Adrenal gland (tissue), 12 donors: ENCODE results near the gene ZFAND4. TPM values are rescaled to one million over a fixed set of nuclear protein-coding genes. Genes with fewer than 3 reads are reported as not detected.

Experiments
- DNase-seq, 7 donors: peaks; one replicate each; pipeline ENCODE4 v3.0.0-alpha.2; 2019 to 2020
- H3K27ac ChIP-seq, 5 donors: fragments of 200-600 bp; sonication (generic) in 4 of 5; 1 replicate in 3 of 5; 2 replicates in 2 of 5; pipeline versions ENCODE4 v1.5.1 to v1.8.0; 2016 to 2020; ENCODE audit warnings: mild to moderate bottlenecking in 1 of 5
- H3K27me3 ChIP-seq: fragments of 200-600 bp; 2 replicates; pipeline ENCODE4 v1.8.0; 2021
- H3K36me3 ChIP-seq, 2 donors: fragments of 200-600 bp; replicated peaks in 1 of 2; 1 replicate in 1 of 2; 2 replicates in 1 of 2; pipeline versions ENCODE4 v1.5.1 to v1.8.0; 2018 to 2022
- H3K4me1 ChIP-seq, 2 donors: fragments of 200-600 bp; replicated peaks in 1 of 2; 1 replicate in 1 of 2; 2 replicates in 1 of 2; pipeline versions ENCODE4 v1.5.1 to v1.8.0; 2018 to 2021
- H3K4me3 ChIP-seq, 4 donors: fragments of 200-600 bp; sonication (generic) in 3 of 4; one replicate each; pipeline ENCODE4 v1.5.1; 2016 to 2018
- H3K9me3 ChIP-seq, 3 donors: fragments of 200-600 bp; sonication (generic) in 1 of 3; replicated peaks in 1 of 3; 1 replicate in 2 of 3; 2 replicates in 1 of 3; pipeline versions ENCODE4 v1.5.1 to v1.8.0; 2016 to 2021
- CTCF ChIP-seq, 6 experiments: fragments of 450-650 bp in 4 of 6; fragments of 200-600 bp in 2 of 6; sonication (generic) in 1 of 6; IDR thresholded peaks; 1 replicate in 5 of 6; 2 replicates in 1 of 6; pipeline versions ENCODE4 v1.5.1 to v1.8.0; 2016 to 2021; ENCODE audit warnings: antibody characterized with exemption in 6 of 6, mild to moderate bottlenecking in 2 of 6, moderate library complexity in 1 of 6
- POLR2A ChIP-seq, 2 donors: fragments of 450-650 bp; IDR thresholded peaks; one replicate each; pipeline ENCODE4 v1.6.1; 2017; ENCODE audit warnings: antibody characterized with exemption in 2 of 2, mild to moderate bottlenecking in 2 of 2, moderate library complexity in 1 of 2
- WGBS, 4 donors: extraction: QIAGEN DNeasy Blood & Tissue Kit in 2 of 4; methylation state at CpG; one replicate each; pipeline versions ENCODE4 v1.1.5 to v1.1.7; 2013 to 2017; 5-methylcytosine and 5-hydroxymethylcytosine counted together
- intact Hi-C, 2 donors: fragments of 100-400 bp; cut with DNase I; formaldehyde crosslinking; loops; one replicate each; pipeline versions ENCODE4 v1.14.1 to v1.15.0; 2022 to 2023
- polyA plus RNA-seq, 3 donors: library from polyadenylated mRNA; stranded (reverse); fragments of 200-250 nt in 2 of 3; fragments of 350-450 nt in 1 of 3; fragmentation: Illumina TruSeq in 1 of 3; extraction: RNeasy Lipid Tissue Mini Kit (QIAGEN cat#74804) in 1 of 3; gene quantifications; one replicate each; pipeline ENCODE4 v1.2.3, GENCODE V29; 2013 to 2014
- total RNA-seq, 9 donors: library from RNA; depleted of rRNA in 4 of 9; stranded (reverse); fragments of >200 nt in 4 of 9; fragments of 120-200 nt in 1 of 9; fragmentation: NEBNext Ultra II Directional in 1 of 9; extraction: Animal tissue kit (Norgen Biotek cat#: 25700) in 1 of 9; gene quantifications; one replicate each; pipeline versions ENCODE4 v1.1.0 to v1.2.4, GENCODE V29; 2013 to 2023
- donor health status: healthy with polysubstance abuse.
- donor health status: Bipolar disorder and iron deficiency.
- donor health status: DM: yes; HTN: yes; CAD: no.
- donor health status: DM: no; HTN: no; CAD: no.
- donor health status: DM: no; HTN: no; CAD: no.
- donor health status: DM: yes; HTN: yes; CAD: no.

ZFAND4 gene
- total and polyA plus RNA-seq, 12 donors, result 7.1 to 48.7 (median 26.6) TPM

GRCh38 chr10:45582386-45582781, 90.2 kb downstream of the ZFAND4 start:
- Histone ChIP-seq H3K4me3 (no peak overlapping the region), H3K36me3 (no peaks in the 10 kb centered on the region), H3K27ac (no peak overlapping the region), H3K9me3 (no peaks in the 10 kb centered on the region), H3K4me1 (peaks cover 9 to 37% of the 10 kb centered on the region in 2 donors), H3K27me3 (no peaks in the 10 kb centered on the region)
- no peak for DNase-seq
- TF ChIP-seq CTCF (IDR thresholded peaks at IDR 0.05) (no peak), POLR2A (IDR thresholded peaks at IDR 0.05) (no peak)
- WGBS, 4 donors, result 86 to 100% (median 95%) methylated on average over 1 of the region's 1 CpG
- intact Hi-C loops, result no loop called here

GRCh38 chr10:45581582-45582385, 90.8 kb downstream of the ZFAND4 start:
- intact Hi-C loops, result no loop called here
- Histone ChIP-seq H3K9me3 (no peaks in the 10 kb centered on the region), H3K4me1 (peaks cover 9 to 37% of the 10 kb centered on the region in 2 donors), H3K27me3 (no peaks in the 10 kb centered on the region), H3K36me3 (no peaks in the 10 kb centered on the region), H3K27ac (peak overlapping the region in 1 of 5 donors; percentile 39), H3K4me3 (no peak overlapping the region)
- no peak for DNase-seq
- WGBS, 4 donors, result 64 to 75% (median 69%) methylated on average over 3 of the region's 3 CpGs
- no peak for TF ChIP-seq POLR2A (IDR thresholded peaks at IDR 0.05)
- TF ChIP-seq CTCF (IDR thresholded peaks at IDR 0.05), result no peak

DNA sequence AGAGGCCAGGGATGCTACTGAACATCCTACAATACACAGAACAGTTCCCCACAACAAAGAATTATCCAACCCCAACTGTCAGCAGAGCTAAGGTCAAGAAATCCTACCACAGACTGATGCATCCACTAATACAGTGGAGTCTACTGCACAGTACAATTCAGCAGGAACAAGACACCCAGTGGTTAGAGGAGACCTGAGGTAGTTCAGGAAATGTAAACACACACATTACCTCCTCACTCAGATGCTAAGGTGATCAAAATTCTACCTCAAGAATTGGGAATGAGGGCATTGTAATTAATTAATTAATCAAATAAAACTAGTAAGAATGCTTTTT, 91.4 kb downstream of the ZFAND4 start:
- H3K4me3 ChIP-seq, result peak overlapping the region in 1 of 4 donors; percentile 40

More for the DNA sequence above, 91.4 kb downstream of the ZFAND4 start:
- intact Hi-C loops, result no loop called here
- Histone ChIP-seq H3K4me1 (peaks cover 9 to 37% of the 10 kb centered on the region in 2 donors), H3K27ac (peak overlapping the region in 1 of 5 donors; percentile 39), H3K9me3 (no peaks in the 10 kb centered on the region), H3K27me3 (no peaks in the 10 kb centered on the region), H3K36me3 (no peaks in the 10 kb centered on the region)
- TF ChIP-seq CTCF (IDR thresholded peaks at IDR 0.05), result no peak
- no peak for TF ChIP-seq POLR2A (IDR thresholded peaks at IDR 0.05)
- DNase-seq, result no peak
